Small intestine (tissue), 7 donors: ENCODE data around the gene MEIKIN. TPM values are rescaled to one million over a fixed set of nuclear protein-coding genes. Genes with fewer than 3 reads are reported as not detected.

Experiments
- DNase-seq, 2 donors: peaks; one replicate each; pipeline versions ENCODE4 v3.0.0 to v3.0.0-alpha.2; 2013
- FAIRE-seq: peaks from 2 replicates; lab custom pipeline; 2012; peaks lifted over from hg19 to GRCh38; lab: Jason Lieb, UNC
- H3K27ac ChIP-seq, 3 donors: one replicate each; pipeline ENCODE4 v1.5.1; 2013; ENCODE audit warnings: low read length in 2 of 3, mild to moderate bottlenecking in 2 of 3, control low read depth in 1 of 3, inconsistent platforms in 1 of 3, low read depth in 1 of 3, moderate library complexity in 1 of 3
- H3K27me3 ChIP-seq, 3 donors: one replicate each; pipeline ENCODE4 v1.6.1; 2013; ENCODE audit warnings: low read length in 3 of 3, inconsistent platforms in 1 of 3; ENCODE audit not compliant: control insufficient read depth in 3 of 3, insufficient read depth in 3 of 3
- H3K36me3 ChIP-seq, 3 donors: one replicate each; pipeline ENCODE4 v1.6.1; 2013; ENCODE audit warnings: low read length in 3 of 3, inconsistent platforms in 1 of 3, low read depth in 1 of 3, mild to moderate bottlenecking in 1 of 3, moderate library complexity in 1 of 3; ENCODE audit not compliant: control insufficient read depth in 3 of 3, insufficient read depth in 2 of 3
- H3K4me1 ChIP-seq, 3 donors: one replicate each; pipeline ENCODE4 v1.6.1; 2013; ENCODE audit warnings: low read length in 2 of 3, inconsistent platforms in 1 of 3, low read depth in 1 of 3, mild to moderate bottlenecking in 1 of 3, moderate library complexity in 1 of 3; ENCODE audit not compliant: control insufficient read depth in 3 of 3, insufficient read depth in 2 of 3
- H3K4me3 ChIP-seq, 3 donors: one replicate each; pipeline ENCODE4 v1.5.1; 2013; ENCODE audit warnings: low read length in 3 of 3, control low read depth in 1 of 3, inconsistent platforms in 1 of 3, low read depth in 1 of 3, mild to moderate bottlenecking in 1 of 3, moderate library complexity in 1 of 3
- H3K9me3 ChIP-seq, 2 donors: one replicate each; pipeline ENCODE4 v1.6.1; 2013; ENCODE audit warnings: low read depth in 1 of 2, low read length in 1 of 2; ENCODE audit not compliant: control insufficient read depth in 2 of 2, insufficient read depth in 1 of 2
- WGBS, 3 donors: extraction: QIAGEN DNeasy Blood & Tissue Kit; methylation state at CpG; one replicate each; pipeline ENCODE4 v1.1.7; 2013; 5-methylcytosine and 5-hydroxymethylcytosine counted together
- polyA plus RNA-seq, 4 donors: library from polyadenylated mRNA; stranded (reverse) in 3 of 4; unstranded in 1 of 4; fragments of 200-250 nt in 3 of 4; fragments of 120-200 nt in 1 of 4; gene quantifications; one replicate each; pipeline versions ENCODE4 v1.2.1 to v1.2.3, GENCODE V29; 2013
- donor health status: healthy with polysubstance abuse.
- donor health status: control.
- donor health status: control.
- donor health status: Bipolar disorder and iron deficiency.
- donor health status: healthy.

MEIKIN gene
- polyA plus RNA-seq, 4 donors: 3.8 TPM; not detected in 3

DNA sequence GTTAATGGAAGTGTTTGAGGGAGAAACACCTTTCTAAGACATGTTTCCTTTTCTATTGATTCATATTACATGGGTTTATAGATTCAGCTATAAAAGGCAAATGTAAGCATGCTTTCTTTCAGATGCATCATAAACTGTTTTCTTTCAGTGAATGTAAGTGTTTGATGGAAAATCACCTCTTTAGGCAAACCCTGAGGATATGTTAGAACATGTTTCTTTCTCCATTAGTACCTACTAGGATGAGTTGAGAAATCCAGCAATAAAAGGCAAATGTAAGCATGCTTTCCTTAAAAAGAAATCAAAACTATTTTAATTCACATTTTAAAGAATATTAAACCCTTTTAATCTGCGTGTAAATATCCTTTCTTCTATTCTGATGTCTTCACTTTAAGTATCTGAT, 180.2 kb downstream of the MEIKIN start:
- DNase-seq: no peak
- 90 to 97% (median 95%) methylated on average over 1 of the region's 1 CpG for WGBS, 3 donors
- peaks cover 0 to 5% (median 3%) of the 10 kb centered on the region in 3 donors for H3K4me1 ChIP-seq

DNA sequence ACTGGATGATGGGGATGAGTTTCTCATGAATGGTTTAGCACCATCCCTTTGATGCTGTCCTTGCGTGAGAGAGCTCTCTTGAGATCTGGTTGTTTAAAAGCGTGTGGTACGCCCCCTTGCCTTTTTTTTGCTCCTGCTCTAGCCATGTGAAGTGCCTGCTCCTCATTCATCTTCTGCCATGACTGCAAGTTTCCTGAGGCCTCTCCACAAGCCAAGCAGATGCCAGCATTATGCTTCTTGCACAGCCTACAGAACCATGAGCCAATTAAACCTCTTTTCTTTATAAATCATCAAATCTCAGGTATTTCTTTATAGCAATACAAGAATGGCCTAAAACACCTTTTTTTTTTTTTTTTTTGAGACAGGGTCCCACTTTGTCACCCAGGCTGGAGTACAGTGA, 181.5 kb downstream of the MEIKIN start:
- H3K27ac ChIP-seq: no peak overlapping the region

More for the DNA sequence above, 180.2 kb downstream of the MEIKIN start:
- FAIRE-seq: no peak
- Histone ChIP-seq H3K36me3 (peaks cover 2 to 16% (median 4%) of the 10 kb centered on the region in 3 donors), H3K4me3 (no peak overlapping the region), H3K27me3 (no peaks in the 10 kb centered on the region), H3K27ac (no peak overlapping the region), H3K9me3 (peaks cover 0 to 18% of the 10 kb centered on the region in 2 donors)

DNA sequence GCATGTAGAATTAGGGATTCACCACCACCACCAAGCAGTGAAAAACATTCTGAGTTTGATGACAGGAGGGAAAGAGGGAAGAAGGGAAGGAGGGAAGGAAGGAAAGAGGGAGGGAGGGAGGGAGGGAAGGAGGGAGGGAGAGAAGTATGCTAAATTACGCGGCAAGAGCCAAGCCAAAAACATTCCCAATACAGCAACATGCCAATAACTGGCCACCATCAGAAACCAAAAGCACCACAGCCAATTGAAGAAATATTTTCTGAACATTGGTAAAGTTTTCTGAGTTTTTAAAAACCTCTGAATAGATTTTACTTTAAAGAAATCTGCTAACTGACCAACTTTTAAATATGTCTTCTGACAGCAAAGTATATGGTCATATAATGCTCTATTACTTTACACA, 184.7 kb downstream of the MEIKIN start:
- H3K9me3 ChIP-seq: peaks cover 0 to 7% of the 10 kb centered on the region in 2 donors
- H3K27ac ChIP-seq: no peak overlapping the region
- H3K4me1 ChIP-seq: peaks cover 0 to 7% (median 4%) of the 10 kb centered on the region in 3 donors
- WGBS, 3 donors: 85 to 100% (median 98%) methylated on average over 2 of the region's 2 CpGs
- DNase-seq: no peak
- H3K27me3 ChIP-seq: no peaks in the 10 kb centered on the region
- FAIRE-seq: no peak
- H3K36me3 ChIP-seq: peaks cover 2 to 11% (median 4%) of the 10 kb centered on the region in 3 donors
- H3K4me3 ChIP-seq: no peak overlapping the region

More for the DNA sequence above, 181.5 kb downstream of the MEIKIN start:
- H3K27me3 ChIP-seq: no peaks in the 10 kb centered on the region
- H3K36me3 ChIP-seq: peaks cover 2 to 16% (median 4%) of the 10 kb centered on the region in 3 donors
- WGBS, 3 donors: 98 to 100% (median 100%) methylated on average over 3 of the region's 3 CpGs
- H3K4me1 ChIP-seq: peaks cover 0 to 3% (median 2%) of the 10 kb centered on the region in 3 donors
- H3K4me3 ChIP-seq: no peak overlapping the region
- H3K9me3 ChIP-seq: peaks cover 0 to 18% of the 10 kb centered on the region in 2 donors
- FAIRE-seq (no peak), DNase-seq (no peak)

DNA sequence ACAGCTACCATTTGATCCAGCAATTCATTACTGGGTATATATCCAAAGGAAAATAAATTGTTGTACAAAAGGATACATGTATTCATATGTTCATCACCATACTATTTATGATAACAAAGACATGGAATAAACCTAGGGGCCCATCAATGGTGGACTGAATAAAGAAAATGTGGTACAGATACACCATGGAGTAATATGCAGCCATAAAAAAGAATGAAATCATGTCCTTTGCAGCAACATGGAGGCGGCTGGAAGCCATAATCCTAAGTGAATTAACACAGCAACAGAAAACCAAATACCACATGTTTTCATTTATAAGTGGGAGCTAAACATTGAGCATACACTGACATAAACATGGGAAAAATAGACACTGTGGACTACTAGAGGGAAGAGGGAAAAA, 185.8 kb downstream of the MEIKIN start:
- peaks cover 0 to 7% (median 4%) of the 10 kb centered on the region in 3 donors for H3K4me1 ChIP-seq
- H3K36me3 ChIP-seq: peaks cover 4 to 7% (median 5%) of the 10 kb centered on the region in 3 donors
- FAIRE-seq (no peak), DNase-seq (no peak)
- H3K27ac ChIP-seq: no peak overlapping the region
- no peak overlapping the region for H3K4me3 ChIP-seq
- H3K27me3 ChIP-seq: no peaks in the 10 kb centered on the region
- peaks cover 0 to 7% of the 10 kb centered on the region in 2 donors for H3K9me3 ChIP-seq
- 91 to 100% (median 96%) methylated on average over 1 of the region's 1 CpG for WGBS, 3 donors

DNA sequence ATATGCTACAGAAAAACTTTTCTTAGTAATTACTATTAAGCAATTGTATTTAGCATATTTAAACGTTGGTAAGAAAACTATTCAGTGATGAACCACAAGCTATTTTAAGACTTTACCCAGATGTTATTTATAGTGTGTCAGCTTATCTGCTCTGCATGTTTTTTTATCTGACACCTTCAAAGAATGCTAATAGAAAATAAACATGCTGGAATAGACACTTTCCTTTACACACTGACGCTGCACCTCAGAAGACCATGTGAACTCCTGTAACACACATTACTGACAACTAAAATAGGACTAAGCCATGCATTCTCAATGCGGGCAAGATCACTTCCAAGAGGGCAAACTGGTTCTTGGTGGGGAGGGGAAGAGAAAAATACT, 187.0 kb downstream of the MEIKIN start:
- Histone ChIP-seq H3K4me3 (no peak overlapping the region), H3K27me3 (no peaks in the 10 kb centered on the region), H3K27ac (no peak overlapping the region), H3K4me1 (peaks cover 0 to 7% (median 4%) of the 10 kb centered on the region in 3 donors), H3K9me3 (no peaks in the 10 kb centered on the region), H3K36me3 (peaks cover 0 to 3% (median 2%) of the 10 kb centered on the region in 3 donors)
- WGBS, 3 donors: 45 to 55% (median 53%) methylated on average over 3 of the region's 3 CpGs
- DNase-seq (no peak), FAIRE-seq (no peak)

DNA sequence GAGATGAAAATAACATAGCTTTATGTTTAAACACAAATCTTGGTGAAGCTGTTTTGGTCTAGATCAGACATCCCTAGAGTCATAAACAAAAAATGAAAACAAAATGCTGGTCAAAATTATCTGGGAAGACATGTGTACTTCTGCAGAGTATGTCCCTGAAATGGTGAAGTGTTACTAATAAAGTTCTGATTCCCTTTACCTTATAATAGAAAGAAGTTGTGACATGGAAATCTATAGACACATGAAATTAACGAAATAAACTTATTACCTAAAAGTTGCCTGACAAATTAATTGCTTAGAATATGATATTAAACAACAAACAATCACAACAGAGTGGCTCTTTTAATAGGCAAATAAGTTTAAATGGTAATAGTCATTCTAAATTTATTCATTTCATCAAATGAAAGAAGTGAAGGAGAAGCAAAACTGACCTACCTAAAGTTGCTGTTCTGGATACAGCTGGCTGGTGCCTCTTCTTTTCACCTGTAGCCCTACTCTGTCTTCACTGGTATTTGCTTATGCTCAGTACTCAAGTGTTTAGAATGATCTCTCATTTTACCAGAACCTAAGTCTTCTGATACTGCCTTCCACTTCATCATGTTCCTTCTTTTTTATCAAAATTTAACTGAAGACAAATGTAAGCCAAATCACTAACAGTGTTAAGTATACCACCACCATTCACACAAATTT, 187.5 kb downstream of the MEIKIN start:
- no peak for DNase-seq
- Histone ChIP-seq H3K27me3 (no peaks in the 10 kb centered on the region), H3K4me3 (no peak overlapping the region), H3K36me3 (peaks cover 0 to 3% (median 2%) of the 10 kb centered on the region in 3 donors), H3K4me1 (peaks cover 0 to 7% (median 4%) of the 10 kb centered on the region in 3 donors), H3K9me3 (no peaks in the 10 kb centered on the region), H3K27ac (no peak overlapping the region)
- 95 to 98% (median 95%) methylated on average over 1 of the region's 1 CpG for WGBS, 3 donors
- no peak for FAIRE-seq

Other genes starting within 250 kb of the MEIKIN start
- 10 to 100 TPM in 1 of 4 donors, 1 to 10 TPM in 3; 4.7 to 21.9 (median 5.7) TPM for gene FNIP1, start 148.6 kb downstream of the MEIKIN start, polyA plus RNA-seq
- 1 to 10 TPM in 3 of 4 donors, under 1 TPM in 1; 0.89 to 4.9 (median 2.7) TPM for gene ACSL6, start 66.0 kb upstream of the MEIKIN start, polyA plus RNA-seq
- gene IL3, start 115.0 kb upstream of the MEIKIN start, polyA plus RNA-seq: not detected
- gene CSF2, start 128.1 kb upstream of the MEIKIN start, polyA plus RNA-seq: under 1 TPM in 1 of 4 donors, not detected in 3; 0.25 TPM